ENCODE measurements around the gene ENOX1. TPM values are rescaled to one million over a fixed set of nuclear protein-coding genes. Genes with fewer than 3 reads are reported as not detected.

The ENOX1 gene
- total and polyA plus RNA-seq, 7 donors: 0.23 to 20.2 (median 11.1) TPM

- Histone ChIP-seq H3K36me3 (no peaks in the 10 kb centered on the region), H3K4me3 (no peak overlapping the region), H3K4me1 (peaks cover 0 to 8% (median under 1%) of the 10 kb centered on the region in 4 donors), H3K9me3 (no peaks in the 10 kb centered on the region), H3K27ac (no peak overlapping the region), H3K27me3 (no peaks in the 10 kb centered on the region)
- WGBS, 2 donors: 60 to 63% methylated on average over 2 of the region's 2 CpGs
- no peak for TF ChIP-seq CTCF (IDR thresholded peaks at IDR 0.05)
- no peak for TF ChIP-seq POLR2AphosphoS5 (IDR thresholded peaks at IDR 0.05)
- no peak for TF ChIP-seq POLR2A (IDR thresholded peaks at IDR 0.05)
- no peak for TF ChIP-seq EP300 (IDR thresholded peaks at IDR 0.05)
- DNase-seq: no peak
- intact Hi-C loops (cut with DNase I): no loop called here
Observed at GRCh38 chr13:43263047-43263446, 523.7 kb downstream of the ENOX1 start.

- no peaks in the 10 kb centered on the region for H3K36me3 ChIP-seq
- 87 to 91% methylated on average over 5 of the region's 5 CpGs for WGBS, 2 donors
- no peak overlapping the region for H3K27ac ChIP-seq
- H3K4me1 ChIP-seq: no peaks in the 10 kb centered on the region
- intact Hi-C loops (cut with DNase I): no loop called here
- H3K27me3 ChIP-seq: no peaks in the 10 kb centered on the region
- no peak for DNase-seq
- H3K9me3 ChIP-seq: no peaks in the 10 kb centered on the region
- TF ChIP-seq CTCF (IDR thresholded peaks at IDR 0.05): no peak
- H3K4me3 ChIP-seq: no peak overlapping the region
Observed at GRCh38 chr13:43260999-43261398, 525.8 kb downstream of the ENOX1 start.

GRCh38 chr13:43258771-43259170, 528.0 kb downstream of the ENOX1 start:
- H3K4me1 ChIP-seq: no peaks in the 10 kb centered on the region
- TF ChIP-seq EP300 (IDR thresholded peaks at IDR 0.05) (no peak), POLR2A (IDR thresholded peaks at IDR 0.05) (no peak), CTCF (IDR thresholded peaks at IDR 0.05) (no peak), POLR2AphosphoS5 (IDR thresholded peaks at IDR 0.05) (no peak)
- H3K36me3 ChIP-seq: no peaks in the 10 kb centered on the region
- WGBS, 2 donors: 87 to 96% methylated on average over 1 of the region's 1 CpG
- H3K27me3 ChIP-seq: no peaks in the 10 kb centered on the region
- DNase-seq: no peak
- no peak overlapping the region for H3K4me3 ChIP-seq
- H3K9me3 ChIP-seq: no peaks in the 10 kb centered on the region
- no peak overlapping the region for H3K27ac ChIP-seq
- intact Hi-C loops (cut with DNase I): no loop called here

GRCh38 chr13:43257765-43258164, 529.0 kb downstream of the ENOX1 start:
- H3K9me3 ChIP-seq: no peaks in the 10 kb centered on the region
- no peak for TF ChIP-seq CTCF (IDR thresholded peaks at IDR 0.05)
- TF ChIP-seq POLR2AphosphoS5 (IDR thresholded peaks at IDR 0.05): no peak
- intact Hi-C loops (cut with DNase I): no loop called here
- no peak overlapping the region for H3K27ac ChIP-seq
- no peaks in the 10 kb centered on the region for H3K4me1 ChIP-seq
- no peaks in the 10 kb centered on the region for H3K36me3 ChIP-seq
- H3K4me3 ChIP-seq: no peak overlapping the region
- no peak for DNase-seq
- no peaks in the 10 kb centered on the region for H3K27me3 ChIP-seq

- WGBS, 2 donors: 86 to 88% methylated on average over 5 of the region's 5 CpGs
- no peak for DNase-seq
- intact Hi-C loops (cut with DNase I): no loop called here
Observed at GRCh38 chr13:43251961-43252360, 534.8 kb downstream of the ENOX1 start.

More at GRCh38 chr13:43251961-43252360, 534.8 kb downstream of the ENOX1 start:
- Histone ChIP-seq H3K4me1 (peaks cover 0 to 5% (median 0%) of the 10 kb centered on the region in 4 donors), H3K36me3 (no peaks in the 10 kb centered on the region), H3K9me3 (no peaks in the 10 kb centered on the region), H3K27me3 (no peaks in the 10 kb centered on the region), H3K4me3 (no peak overlapping the region), H3K27ac (no peak overlapping the region)
- TF ChIP-seq CTCF (IDR thresholded peaks at IDR 0.05): no peak
- no peak for TF ChIP-seq POLR2AphosphoS5 (IDR thresholded peaks at IDR 0.05)
- TF ChIP-seq EP300 (IDR thresholded peaks at IDR 0.05): no peak
- TF ChIP-seq POLR2A (IDR thresholded peaks at IDR 0.05): no peak
